Cardiac fibroblast (primary cell): ENCODE data around the gene MRPL22.

Experiments used
- DNase-seq, 2 donors: peaks; one replicate each; pipeline versions ENCODE4 v3.0.0 to v3.0.0-alpha.2; 2010; ENCODE audit warnings: low read depth in 2 of 2
- H3K4me3 ChIP-seq, 2 donors: replicated peaks in 1 of 2; 1 replicate in 1 of 2; 2 replicates in 1 of 2; pipeline ENCODE4 v1.5.1; 2011; ENCODE audit warnings: low read depth in 2 of 2, low read length in 2 of 2, mild to moderate bottlenecking in 2 of 2, moderate library complexity in 1 of 2
- CTCF ChIP-seq: IDR thresholded peaks from one replicate; pipeline ENCODE4 v1.5.1; 2011; ENCODE audit warnings: low read depth, mild to moderate bottlenecking, low read length, inconsistent platforms

MRPL22 gene

GRCh38 chr5:154962494-154962893 lies 21.6 kb downstream of the MRPL22 start:
- no peak for TF ChIP-seq CTCF
- peak in 1 of 2 donors; percentile 70 for DNase-seq
- H3K4me3 ChIP-seq, result no peak overlapping the region

GRCh38 chr5:154966081-154966841 lies 25.4 kb downstream of the MRPL22 start:
- DNase-seq, result peak; percentile 42 to 55
- peak overlapping the region in 1 of 2 donors; percentile 4 for H3K4me3 ChIP-seq
- TF ChIP-seq CTCF, result no peak

GRCh38 chr5:154966874-154967273 lies 26.0 kb downstream of the MRPL22 start:
- TF ChIP-seq CTCF, result no peak
- peak overlapping the region in 1 of 2 donors; percentile 4 for H3K4me3 ChIP-seq
- DNase-seq, result no peak

- no peak overlapping the region for H3K4me3 ChIP-seq
- TF ChIP-seq CTCF, result peak; percentile 64
- peak; percentile 34 to 39 for DNase-seq
These were observed 26.6 kb downstream of the MRPL22 start for GRCh38 chr5:154967421-154968024.

- H3K4me3 ChIP-seq, result no peak overlapping the region
- no peak for TF ChIP-seq CTCF
These were observed 28.1 kb downstream of the MRPL22 start for GRCh38 chr5:154968953-154969352.

GRCh38 chr5:154970759-154971158 lies 29.9 kb downstream of the MRPL22 start:
- H3K4me3 ChIP-seq, result no peak overlapping the region
- no peak for TF ChIP-seq CTCF
- peak; percentile 25 to 53 for DNase-seq

More at GRCh38 chr5:154968953-154969352, 28.1 kb downstream of the MRPL22 start:
- no peak for DNase-seq
